Lower lobe of right lung (tissue), 2 donors: Measurements from ENCODE around the gene C1orf94. TPM values are rescaled to one million over a fixed set of nuclear protein-coding genes. Genes with fewer than 3 reads are reported as not detected.

Experiments
- ATAC-seq, 2 donors: fragments of 200-7000 bp; cut with Tn5 transposase; one replicate each; pipeline ENCODE4 v1.9.1; 2020 to 2022; ENCODE audit warnings: mild to moderate bottlenecking in 2 of 2, moderate library complexity in 2 of 2
- DNase-seq: peaks from one replicate; pipeline ENCODE4 v3.0.0-alpha.2; 2020
- H3K27ac ChIP-seq: fragments of 200-600 bp; one replicate; pipeline ENCODE4 v1.8.0; 2022
- H3K27me3 ChIP-seq: fragments of 200-600 bp; one replicate; pipeline ENCODE4 v1.8.0; 2022; ENCODE audit warnings: low read depth
- H3K36me3 ChIP-seq: fragments of 200-600 bp; one replicate; pipeline ENCODE4 v1.8.0; 2022; ENCODE audit warnings: mild to moderate bottlenecking
- H3K4me1 ChIP-seq: fragments of 200-600 bp; one replicate; pipeline ENCODE4 v1.8.0; 2022
- H3K4me3 ChIP-seq: fragments of 200-600 bp; one replicate; pipeline ENCODE4 v1.8.0; 2022; ENCODE audit warnings: mild to moderate bottlenecking
- H3K9me3 ChIP-seq: fragments of 200-600 bp; one replicate; pipeline ENCODE4 v1.8.0; 2022
- CTCF ChIP-seq: fragments of 200-600 bp; IDR thresholded peaks from one replicate; pipeline ENCODE4 v1.8.0; 2022; ENCODE audit warnings: antibody characterized with exemption, mild to moderate bottlenecking
- intact Hi-C: fragments of 100-400 bp; cut with DNase I; formaldehyde crosslinking; loops from one replicate; pipeline ENCODE4 v1.11.0; 2022
- total RNA-seq: library from RNA; stranded (reverse); fragmentation: NEBNext Ultra II Directional; extraction: Animal tissue kit (Norgen Biotek cat#: 25700); gene quantifications from one replicate; pipeline ENCODE4 v1.2.1, GENCODE V29; 2021
- donor health status: DM: no; HTN: yes; CAD: no; lungs with severe emphysema.

The C1orf94 gene
- total RNA-seq, 1 donor from 2014 or later = not detected

- Histone ChIP-seq H3K27me3 (peaks cover 14% of the 10 kb centered on the region), H3K9me3 (no peaks in the 10 kb centered on the region), H3K4me1 (no peaks in the 10 kb centered on the region), H3K27ac (no peak overlapping the region), H3K4me3 (no peak overlapping the region), H3K36me3 (no peaks in the 10 kb centered on the region)
- TF ChIP-seq CTCF = no peak
- DNase-seq (no peak), ATAC-seq (no peak)
- intact Hi-C loops = no loop called here
Observed at GRCh38 chr1:34143975-34144374, 32.7 kb upstream of the C1orf94 start.

- intact Hi-C loops = no loop called here
- ATAC-seq = no peak
Observed at GRCh38 chr1:34144766-34145165, 31.9 kb upstream of the C1orf94 start.

GRCh38 chr1:34147301-34147700, 29.4 kb upstream of the C1orf94 start:
- intact Hi-C loops = no loop called here
- H3K27me3 ChIP-seq = peaks cover 17% of the 10 kb centered on the region
- H3K9me3 ChIP-seq = no peaks in the 10 kb centered on the region
- no peak overlapping the region for H3K27ac ChIP-seq
- DNase-seq = no peak
- TF ChIP-seq CTCF = no peak
- no peaks in the 10 kb centered on the region for H3K4me1 ChIP-seq
- H3K4me3 ChIP-seq = no peak overlapping the region
- no peak for ATAC-seq
- H3K36me3 ChIP-seq = no peaks in the 10 kb centered on the region

More at GRCh38 chr1:34144766-34145165, 31.9 kb upstream of the C1orf94 start:
- Histone ChIP-seq H3K4me3 (no peak overlapping the region), H3K36me3 (no peaks in the 10 kb centered on the region), H3K27me3 (peaks cover 14% of the 10 kb centered on the region), H3K4me1 (no peaks in the 10 kb centered on the region), H3K27ac (no peak overlapping the region), H3K9me3 (no peaks in the 10 kb centered on the region)
- TF ChIP-seq CTCF = no peak
- DNase-seq = no peak

GRCh38 chr1:34149501-34149900, 27.2 kb upstream of the C1orf94 start:
- no peak overlapping the region for H3K4me3 ChIP-seq
- DNase-seq = no peak
- intact Hi-C loops = no loop called here
- H3K9me3 ChIP-seq = no peaks in the 10 kb centered on the region
- H3K36me3 ChIP-seq = no peaks in the 10 kb centered on the region
- H3K4me1 ChIP-seq = no peaks in the 10 kb centered on the region
- no peak for ATAC-seq
- H3K27ac ChIP-seq = no peak overlapping the region
- TF ChIP-seq CTCF = no peak
- H3K27me3 ChIP-seq = peaks cover 19% of the 10 kb centered on the region

GRCh38 chr1:34153246-34153645, 23.5 kb upstream of the C1orf94 start:
- DNase-seq (no peak), ATAC-seq (no peak)
- no peak overlapping the region for H3K4me3 ChIP-seq
- H3K9me3 ChIP-seq = no peaks in the 10 kb centered on the region
- no peak for TF ChIP-seq CTCF
- no peaks in the 10 kb centered on the region for H3K4me1 ChIP-seq
- intact Hi-C loops = no loop called here
- H3K36me3 ChIP-seq = no peaks in the 10 kb centered on the region
- peaks cover 9% of the 10 kb centered on the region for H3K27me3 ChIP-seq
- no peak overlapping the region for H3K27ac ChIP-seq

GRCh38 chr1:34155860-34156259, 20.8 kb upstream of the C1orf94 start:
- Histone ChIP-seq H3K27me3 (peaks cover 6% of the 10 kb centered on the region), H3K4me3 (no peak overlapping the region), H3K27ac (no peak overlapping the region), H3K36me3 (no peaks in the 10 kb centered on the region), H3K9me3 (no peaks in the 10 kb centered on the region), H3K4me1 (no peaks in the 10 kb centered on the region)
- ATAC-seq (no peak), DNase-seq (no peak)
- intact Hi-C loops = no loop called here
- no peak for TF ChIP-seq CTCF
